ENCODE measurements around the gene C1orf21. TPM values are rescaled to one million over a fixed set of nuclear protein-coding genes. Genes with fewer than 3 reads are reported as not detected.

C1orf21 gene
- total RNA-seq, 1 experiment from 2014 or later = 0.15 TPM

DNA sequence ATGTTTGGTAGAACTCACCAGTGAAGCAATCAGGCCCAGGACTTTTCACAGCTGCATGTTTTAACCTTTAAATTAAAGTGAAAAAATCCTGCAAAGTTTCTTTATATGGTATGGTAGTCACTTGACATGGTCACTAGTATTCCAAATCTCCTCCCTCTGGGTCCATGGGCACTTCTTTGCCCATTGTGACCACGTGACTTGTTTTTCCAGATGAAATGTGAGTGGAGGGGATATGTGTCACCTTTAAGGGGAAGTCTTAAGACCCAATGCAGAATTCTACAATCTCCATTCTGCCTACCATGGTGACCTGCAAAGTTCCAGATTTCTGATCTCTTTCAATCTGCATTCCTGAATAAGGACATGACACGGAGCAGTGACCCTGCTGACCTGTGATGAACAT is 152.8 kb downstream of the C1orf21 start:
- TF ChIP-seq TCF7L2 (IDR thresholded peaks at IDR 0.05; ENCODE audit: low read depth, low read length) (no peak), SIN3A (IDR thresholded peaks at IDR 0.05; ENCODE audit: borderline replicate concordance, insufficient read depth, low read depth, low read length) (no peak), CTCF (IDR thresholded peaks at IDR 0.05) (no peak), POLR2AphosphoS5 (IDR thresholded peaks at IDR 0.05; ENCODE audit: low read depth, low read length) (no peak)
- TF ChIP-seq, protein P1, sequence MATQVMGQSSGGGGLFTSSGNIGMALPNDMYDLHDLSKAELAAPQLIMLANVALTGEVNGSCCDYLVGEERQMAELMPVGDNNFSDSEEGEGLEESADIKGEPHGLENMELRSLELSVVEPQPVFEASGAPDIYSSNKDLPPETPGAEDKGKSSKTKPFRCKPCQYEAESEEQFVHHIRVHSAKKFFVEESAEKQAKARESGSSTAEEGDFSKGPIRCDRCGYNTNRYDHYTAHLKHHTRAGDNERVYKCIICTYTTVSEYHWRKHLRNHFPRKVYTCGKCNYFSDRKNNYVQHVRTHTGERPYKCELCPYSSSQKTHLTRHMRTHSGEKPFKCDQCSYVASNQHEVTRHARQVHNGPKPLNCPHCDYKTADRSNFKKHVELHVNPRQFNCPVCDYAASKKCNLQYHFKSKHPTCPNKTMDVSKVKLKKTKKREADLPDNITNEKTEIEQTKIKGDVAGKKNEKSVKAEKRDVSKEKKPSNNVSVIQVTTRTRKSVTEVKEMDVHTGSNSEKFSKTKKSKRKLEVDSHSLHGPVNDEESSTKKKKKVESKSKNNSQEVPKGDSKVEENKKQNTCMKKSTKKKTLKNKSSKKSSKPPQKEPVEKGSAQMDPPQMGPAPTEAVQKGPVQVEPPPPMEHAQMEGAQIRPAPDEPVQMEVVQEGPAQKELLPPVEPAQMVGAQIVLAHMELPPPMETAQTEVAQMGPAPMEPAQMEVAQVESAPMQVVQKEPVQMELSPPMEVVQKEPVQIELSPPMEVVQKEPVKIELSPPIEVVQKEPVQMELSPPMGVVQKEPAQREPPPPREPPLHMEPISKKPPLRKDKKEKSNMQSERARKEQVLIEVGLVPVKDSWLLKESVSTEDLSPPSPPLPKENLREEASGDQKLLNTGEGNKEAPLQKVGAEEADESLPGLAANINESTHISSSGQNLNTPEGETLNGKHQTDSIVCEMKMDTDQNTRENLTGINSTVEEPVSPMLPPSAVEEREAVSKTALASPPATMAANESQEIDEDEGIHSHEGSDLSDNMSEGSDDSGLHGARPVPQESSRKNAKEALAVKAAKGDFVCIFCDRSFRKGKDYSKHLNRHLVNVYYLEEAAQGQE (IDR thresholded peaks at IDR 0.05; ENCODE audit: insufficient read depth in 1 of 2, low read depth in 2 of 2, low read length in 1 of 2) = no peak
- no peak for DNase-seq (ENCODE audit: low read depth, low spot score)
- no TSS peak for BruUV-seq (replicated peaks)
- POLR2A ChIA-PET = no interaction called here
- Histone ChIP-seq H3K4me1 (ENCODE audit: control insufficient read depth, insufficient read depth, low read length) (no peaks in the 10 kb centered on the region), H3K9me3 (ENCODE audit: control insufficient read depth, insufficient read depth, low read depth, low read length) (no peaks in the 10 kb centered on the region), H3K4me3 (ENCODE audit: low read depth in 2 of 2, low read length in 2 of 2) (no peak overlapping the region), H3K27me3 (ENCODE audit: control insufficient read depth, insufficient read depth, low read length) (no peaks in the 10 kb centered on the region), H3K36me3 (ENCODE audit: control insufficient read depth, insufficient read depth, low read length) (no peaks in the 10 kb centered on the region), H3K27ac (ENCODE audit: low read length) (no peak overlapping the region)
- in situ Hi-C loops (cut with HindIII; ENCODE audit: low pct_unique_long_range_greater_than_20kb, low sequenced_read_pairs) = no loop called here
- CTCF ChIA-PET = no interaction called here
- intact Hi-C loops (cut with micrococcal nuclease; ENCODE audit: unreplicated experiment) = no loop called here
- no peak for ATAC-seq

GRCh38 chr1:184541537-184542152 is 154.8 kb downstream of the C1orf21 start:
- Histone ChIP-seq H3K36me3 (ENCODE audit: control insufficient read depth, insufficient read depth, low read length) (no peaks in the 10 kb centered on the region), H3K27ac (ENCODE audit: low read length) (no peak overlapping the region), H3K4me3 (ENCODE audit: low read depth in 2 of 2, low read length in 2 of 2) (no peak overlapping the region), H3K4me1 (ENCODE audit: control insufficient read depth, insufficient read depth, low read length) (no peaks in the 10 kb centered on the region), H3K9me3 (ENCODE audit: control insufficient read depth, insufficient read depth, low read depth, low read length) (no peaks in the 10 kb centered on the region), H3K27me3 (ENCODE audit: control insufficient read depth, insufficient read depth, low read length) (no peaks in the 10 kb centered on the region)
- in situ Hi-C loops (cut with HindIII; ENCODE audit: low pct_unique_long_range_greater_than_20kb, low sequenced_read_pairs) (no loop called here), intact Hi-C loops (cut with micrococcal nuclease; ENCODE audit: unreplicated experiment) (no loop called here)
- ChIA-PET POLR2A (no interaction called here), CTCF (no interaction called here)
- ATAC-seq (no peak), DNase-seq (ENCODE audit: low read depth, low spot score) (no peak)
- TF ChIP-seq CTCF (IDR thresholded peaks at IDR 0.05) = no peak
- TF ChIP-seq, protein P1 (IDR thresholded peaks at IDR 0.05; ENCODE audit: insufficient read depth in 1 of 2, low read depth in 2 of 2, low read length in 1 of 2) = no peak
- no peak for TF ChIP-seq SIN3A (IDR thresholded peaks at IDR 0.05; ENCODE audit: borderline replicate concordance, insufficient read depth, low read depth, low read length)
- BruUV-seq (replicated peaks) = no TSS peak

Measured in Panc1 (cell line).